ENCODE data around the gene ANKRD44. TPM values are rescaled to one million over a fixed set of nuclear protein-coding genes. Genes with fewer than 3 reads are reported as not detected.

ANKRD44 gene
- total RNA-seq, 1 experiment from 2014 or later, result 0.68 TPM

- TF ChIP-seq E2F5 (CRISPR knock-in tag; IDR thresholded peaks at IDR 0.05) (no peak), HMGA2 (CRISPR knock-in tag; IDR thresholded peaks at IDR 0.05) (no peak), AR (CRISPR knock-in tag; IDR thresholded peaks at IDR 0.05) (no peak)
- TF ChIP-seq, protein P1, sequence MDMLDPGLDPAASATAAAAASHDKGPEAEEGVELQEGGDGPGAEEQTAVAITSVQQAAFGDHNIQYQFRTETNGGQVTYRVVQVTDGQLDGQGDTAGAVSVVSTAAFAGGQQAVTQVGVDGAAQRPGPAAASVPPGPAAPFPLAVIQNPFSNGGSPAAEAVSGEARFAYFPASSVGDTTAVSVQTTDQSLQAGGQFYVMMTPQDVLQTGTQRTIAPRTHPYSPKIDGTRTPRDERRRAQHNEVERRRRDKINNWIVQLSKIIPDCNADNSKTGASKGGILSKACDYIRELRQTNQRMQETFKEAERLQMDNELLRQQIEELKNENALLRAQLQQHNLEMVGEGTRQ (CRISPR knock-in tag; IDR thresholded peaks at IDR 0.05), result no peak
These were observed 189.3 kb downstream of the ANKRD44 start (continued) for GRCh38 chr2:197121255-197121654.

DNA sequence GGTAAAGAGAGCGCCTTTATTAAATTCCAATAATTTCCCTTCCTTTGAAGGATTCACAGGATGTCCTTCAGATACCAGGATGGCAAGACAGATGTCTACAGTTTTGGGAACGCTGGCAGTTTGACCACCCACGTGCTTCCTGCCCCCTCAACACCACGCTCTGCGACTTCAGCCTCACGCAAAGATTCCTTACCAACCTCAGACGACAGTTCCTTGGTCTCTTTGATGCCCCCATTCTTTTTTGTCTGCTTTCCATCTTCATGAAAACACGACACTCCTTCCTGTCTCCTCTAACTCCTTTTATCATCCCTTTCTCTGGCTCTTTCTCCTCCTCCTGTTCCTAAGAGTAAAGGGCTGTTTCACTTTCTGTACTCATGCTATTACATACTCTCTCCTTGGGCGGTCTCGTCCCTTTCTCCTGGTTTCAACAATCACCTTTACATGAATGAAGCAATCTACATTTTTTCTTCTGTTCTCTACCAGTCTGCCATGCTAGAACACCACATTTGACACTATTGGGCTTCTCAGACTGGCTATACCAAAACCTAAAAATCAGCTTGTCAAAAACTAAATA, 194.2 kb downstream of the ANKRD44 start:
- H3K27me3 Mint-ChIP-seq (ENCODE audit: low read depth), result no peaks in the 10 kb centered on the region
- ATAC-seq (no peak), DNase-seq (ENCODE audit: low spot score) (no peak)
- H3K9me3 Mint-ChIP-seq, result no peaks in the 10 kb centered on the region
- ChIA-PET POLR2A (no interaction called here), CTCF (no interaction called here)
- H3K4me3 Mint-ChIP-seq, result no peak overlapping the region
- H3K4me1 Mint-ChIP-seq, result no peaks in the 10 kb centered on the region
- no peak overlapping the region for H3K27ac Mint-ChIP-seq
- no peaks in the 10 kb centered on the region for H3K36me3 Mint-ChIP-seq
- TF ChIP-seq, protein P2, sequence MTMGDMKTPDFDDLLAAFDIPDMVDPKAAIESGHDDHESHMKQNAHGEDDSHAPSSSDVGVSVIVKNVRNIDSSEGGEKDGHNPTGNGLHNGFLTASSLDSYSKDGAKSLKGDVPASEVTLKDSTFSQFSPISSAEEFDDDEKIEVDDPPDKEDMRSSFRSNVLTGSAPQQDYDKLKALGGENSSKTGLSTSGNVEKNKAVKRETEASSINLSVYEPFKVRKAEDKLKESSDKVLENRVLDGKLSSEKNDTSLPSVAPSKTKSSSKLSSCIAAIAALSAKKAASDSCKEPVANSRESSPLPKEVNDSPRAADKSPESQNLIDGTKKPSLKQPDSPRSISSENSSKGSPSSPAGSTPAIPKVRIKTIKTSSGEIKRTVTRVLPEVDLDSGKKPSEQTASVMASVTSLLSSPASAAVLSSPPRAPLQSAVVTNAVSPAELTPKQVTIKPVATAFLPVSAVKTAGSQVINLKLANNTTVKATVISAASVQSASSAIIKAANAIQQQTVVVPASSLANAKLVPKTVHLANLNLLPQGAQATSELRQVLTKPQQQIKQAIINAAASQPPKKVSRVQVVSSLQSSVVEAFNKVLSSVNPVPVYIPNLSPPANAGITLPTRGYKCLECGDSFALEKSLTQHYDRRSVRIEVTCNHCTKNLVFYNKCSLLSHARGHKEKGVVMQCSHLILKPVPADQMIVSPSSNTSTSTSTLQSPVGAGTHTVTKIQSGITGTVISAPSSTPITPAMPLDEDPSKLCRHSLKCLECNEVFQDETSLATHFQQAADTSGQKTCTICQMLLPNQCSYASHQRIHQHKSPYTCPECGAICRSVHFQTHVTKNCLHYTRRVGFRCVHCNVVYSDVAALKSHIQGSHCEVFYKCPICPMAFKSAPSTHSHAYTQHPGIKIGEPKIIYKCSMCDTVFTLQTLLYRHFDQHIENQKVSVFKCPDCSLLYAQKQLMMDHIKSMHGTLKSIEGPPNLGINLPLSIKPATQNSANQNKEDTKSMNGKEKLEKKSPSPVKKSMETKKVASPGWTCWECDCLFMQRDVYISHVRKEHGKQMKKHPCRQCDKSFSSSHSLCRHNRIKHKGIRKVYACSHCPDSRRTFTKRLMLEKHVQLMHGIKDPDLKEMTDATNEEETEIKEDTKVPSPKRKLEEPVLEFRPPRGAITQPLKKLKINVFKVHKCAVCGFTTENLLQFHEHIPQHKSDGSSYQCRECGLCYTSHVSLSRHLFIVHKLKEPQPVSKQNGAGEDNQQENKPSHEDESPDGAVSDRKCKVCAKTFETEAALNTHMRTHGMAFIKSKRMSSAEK (CRISPR knock-in tag; IDR thresholded peaks at IDR 0.05; ENCODE audit: borderline replicate concordance), result no peak
- TF ChIP-seq RELA (CRISPR knock-in tag; IDR thresholded peaks at IDR 0.05; ENCODE audit: borderline replicate concordance), result no peak
- TF ChIP-seq ZNF671 (CRISPR knock-in tag; IDR thresholded peaks at IDR 0.05), result no peak
- no peak for TF ChIP-seq GRHL2 (CRISPR knock-in tag; IDR thresholded peaks at IDR 0.05; ENCODE audit: insufficient replicate concordance, severe bottlenecking)
- no peak for TF ChIP-seq ZNF121 (CRISPR knock-in tag; IDR thresholded peaks at IDR 0.05)
- no peak for TF ChIP-seq ZNF263 (CRISPR knock-in tag; IDR thresholded peaks at IDR 0.05; ENCODE audit: low read depth)
- no peak for TF ChIP-seq TP53 (CRISPR knock-in tag; IDR thresholded peaks at IDR 0.05)
- TF ChIP-seq ZNF281 (CRISPR knock-in tag; IDR thresholded peaks at IDR 0.05), result no peak
- no peak for TF ChIP-seq ZBTB43 (CRISPR knock-in tag; IDR thresholded peaks at IDR 0.05)
- no peak for TF ChIP-seq ATF1 (CRISPR knock-in tag; IDR thresholded peaks at IDR 0.05)
- no peak for TF ChIP-seq JAZF1 (CRISPR knock-in tag; IDR thresholded peaks at IDR 0.05)
- TF ChIP-seq NR3C1 (CRISPR knock-in tag; conservative IDR thresholded peaks at IDR 0.05; ENCODE audit: low read depth), result no peak
- TF ChIP-seq, protein P3, sequence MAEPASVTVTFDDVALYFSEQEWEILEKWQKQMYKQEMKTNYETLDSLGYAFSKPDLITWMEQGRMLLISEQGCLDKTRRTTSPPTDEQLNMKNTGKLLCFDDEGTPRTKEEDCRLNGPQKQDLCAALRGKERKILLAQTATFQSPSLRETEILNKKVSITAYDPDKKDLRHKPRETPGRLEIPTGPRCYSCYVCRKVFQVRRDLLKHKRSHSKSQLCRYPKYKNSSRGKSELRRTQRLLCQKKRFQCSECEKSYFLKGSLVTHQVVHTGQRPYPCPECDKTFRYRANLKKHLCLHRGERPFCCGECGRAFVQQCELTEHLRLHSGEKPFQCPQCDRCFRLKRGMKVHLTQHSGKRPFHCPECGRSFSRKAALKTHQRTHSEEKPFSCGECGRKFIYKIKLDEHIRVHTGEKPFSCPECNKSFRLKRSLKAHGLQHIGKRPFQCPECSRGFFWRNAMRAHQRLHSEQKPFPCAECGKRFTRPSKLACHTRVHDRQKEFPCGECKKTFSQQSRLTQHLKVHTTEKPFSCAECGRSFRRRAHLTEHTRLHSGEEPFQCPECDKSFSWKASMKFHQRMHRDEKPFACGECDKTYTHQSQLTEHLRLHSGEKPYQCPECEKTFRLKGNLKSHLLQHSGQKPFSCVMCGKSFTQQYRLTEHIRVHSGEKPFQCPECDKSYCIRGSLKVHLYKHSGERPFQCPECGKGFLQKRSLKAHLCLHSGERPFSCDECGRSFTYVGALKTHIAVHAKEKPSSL (CRISPR knock-in tag; conservative IDR thresholded peaks at IDR 0.05), result no peak
- no peak for TF ChIP-seq GTF2I (CRISPR knock-in tag; conservative IDR thresholded peaks at IDR 0.05)
- TF ChIP-seq E2F5 (CRISPR knock-in tag; IDR thresholded peaks at IDR 0.05), result no peak
